Endothelial cell of umbilical vein (primary cell): ENCODE measurements around the gene HS3ST3A1. TPM values are rescaled to one million over a fixed set of nuclear protein-coding genes. Genes with fewer than 3 reads are reported as not detected.

Source experiments
- BruUV-seq: library from RNA; stranded (reverse); fragments of 400-500 nt; replicated peaks from 2 replicates; lab custom pipeline; 2021; lab: Mats Ljungman, UMichigan
- CTCF ChIA-PET: fragments of 300-600, 350-600 bp; sonication (Branson Sonifier 250); formaldehyde crosslinking; loops from one replicate; lab custom pipeline; 2021; ENCODE audit warnings: antibody characterized with exemption, inconsistent platforms; lab: Charles Lee
- POLR2A ChIA-PET: fragments of 300-600, 350-600 bp; sonication (Branson Sonifier 250); formaldehyde crosslinking; loops from one replicate; lab custom pipeline; 2021; ENCODE audit warnings: antibody characterized with exemption, inconsistent platforms; lab: Charles Lee
- DNase-seq: peaks from one replicate; pipeline ENCODE4 v3.0.0-alpha.2; 2011; ENCODE audit warnings: low read depth, low spot score
- FAIRE-seq: peaks from 2 replicates; lab custom pipeline; 2011; peaks lifted over from hg19 to GRCh38; lab: Jason Lieb, UNC
- H2AFZ ChIP-seq: 2 replicates; pipeline ENCODE4 v1.6.0; 2012; ENCODE audit warnings: low read depth, low read length, control low read depth, inconsistent platforms
- H3K27ac ChIP-seq: 2 replicates; pipeline ENCODE4 v1.5.1; 2011; ENCODE audit warnings: low read depth, mild to moderate bottlenecking, control low read depth, low read length, moderate library complexity; ENCODE audit not compliant: insufficient read depth
- H3K27me3 ChIP-seq, 2 experiments: 2 replicates each; pipeline versions ENCODE4 v1.6.0 to v1.6.1; 2011; ENCODE audit warnings: low read length in 2 of 2, mixed read lengths in 1 of 2; ENCODE audit not compliant: control insufficient read depth in 2 of 2, insufficient read depth in 2 of 2
- H3K36me3 ChIP-seq, 2 experiments: 2 replicates in 1 of 2; 3 replicates in 1 of 2; pipeline ENCODE4 v1.5.1; 2011; ENCODE audit warnings: low read length in 2 of 2, mild to moderate bottlenecking in 1 of 2, moderate library complexity in 1 of 2; ENCODE audit not compliant: control insufficient read depth in 2 of 2, insufficient read depth in 2 of 2; ENCODE audit errors: extremely low read depth in 1 of 2
- H3K4me1 ChIP-seq: 3 replicates; pipeline ENCODE4 v1.5.1; 2011; ENCODE audit warnings: mild to moderate bottlenecking, low read length; ENCODE audit not compliant: control insufficient read depth, insufficient read depth; ENCODE audit errors: extremely low read depth
- H3K4me2 ChIP-seq: 2 replicates; pipeline ENCODE4 v1.6.1; 2011; ENCODE audit warnings: low read length, control low read depth, mixed read lengths; ENCODE audit not compliant: insufficient read depth
- H3K4me3 ChIP-seq, 3 experiments: fragments of 200-600 bp in 1 of 3; sonication (generic), shearing (Covaris generic) in 1 of 3; replicated peaks in 1 of 3; 2 replicates each; pipeline ENCODE4 v1.5.1; 2011 to 2016; ENCODE audit warnings: control low read depth in 3 of 3, low read length in 3 of 3, mild to moderate bottlenecking in 2 of 3, inconsistent platforms in 1 of 3, low read depth in 1 of 3, moderate library complexity in 1 of 3; ENCODE audit not compliant: insufficient read depth in 1 of 3
- H3K79me2 ChIP-seq: 2 replicates; pipeline ENCODE4 v1.6.0; 2012; ENCODE audit warnings: low read length, inconsistent platforms; ENCODE audit not compliant: control insufficient read depth, insufficient read depth
- H3K9ac ChIP-seq: replicated peaks from 2 replicates; pipeline ENCODE3; 2011; ENCODE audit warnings: low read length, control low read depth; ENCODE audit not compliant: insufficient read depth; ENCODE audit errors: extremely low read depth
- H3K9me1 ChIP-seq: replicated peaks from 3 replicates; pipeline ENCODE4 v1.6.0; 2011; ENCODE audit warnings: mild to moderate bottlenecking, low read length; ENCODE audit not compliant: control insufficient read depth, insufficient read depth; ENCODE audit errors: extremely low read depth
- H3K9me3 ChIP-seq: replicated peaks from 2 replicates; pipeline ENCODE4 v1.5.1; 2012; ENCODE audit warnings: low read length, inconsistent platforms; ENCODE audit not compliant: control insufficient read depth, insufficient read depth
- H4K20me1 ChIP-seq: replicated peaks from 2 replicates; pipeline ENCODE3; 2011; ENCODE audit warnings: mild to moderate bottlenecking, low read length; ENCODE audit not compliant: control insufficient read depth, insufficient read depth; ENCODE audit errors: extremely low read depth
- CTCF ChIP-seq, 2 donors: IDR thresholded peaks; 1 replicate in 1 of 2; 2 replicates in 1 of 2; pipeline ENCODE4 v1.5.1; 2011; ENCODE audit warnings: low read length in 2 of 2, mild to moderate bottlenecking in 2 of 2, moderate library complexity in 2 of 2, control low read depth in 1 of 2, inconsistent platforms in 1 of 2, low read depth in 1 of 2; ENCODE audit not compliant: insufficient read depth in 1 of 2; ENCODE audit errors: extremely low read depth in 1 of 2
- EZH2 ChIP-seq: IDR thresholded peaks from 2 replicates; pipeline ENCODE4 v1.6.1; 2012; ENCODE audit warnings: borderline replicate concordance, low read depth, mild to moderate bottlenecking, moderate library complexity, low read length, inconsistent platforms; ENCODE audit not compliant: severe bottlenecking
- FOS ChIP-seq: IDR thresholded peaks from 2 replicates; pipeline ENCODE4 v1.6.1; 2011; ENCODE audit warnings: mild to moderate bottlenecking, low read length, moderate library complexity, borderline replicate concordance; ENCODE audit not compliant: insufficient read depth
- GATA2 ChIP-seq: IDR thresholded peaks from 2 replicates; pipeline ENCODE4 v1.7.0; 2011; ENCODE audit warnings: low read depth, mild to moderate bottlenecking, moderate library complexity, mixed read lengths, low read length; ENCODE audit not compliant: insufficient read length, insufficient read depth
- JUN ChIP-seq: IDR thresholded peaks from 2 replicates; pipeline ENCODE4 v1.6.1; 2011; ENCODE audit warnings: borderline replicate concordance, low read depth; ENCODE audit not compliant: insufficient read length, insufficient read depth
- MYC ChIP-seq: IDR thresholded peaks from one replicate; pipeline ENCODE4 v1.6.1; 2011; ENCODE audit warnings: mild to moderate bottlenecking, low read depth, low read length
- POLR2A ChIP-seq: IDR thresholded peaks from 2 replicates; pipeline ENCODE4 v1.6.1; 2012; ENCODE audit warnings: low read depth, mild to moderate bottlenecking, control low read depth, low read length
- POLR2AphosphoS5 ChIP-seq: IDR thresholded peaks from 2 replicates; pipeline ENCODE4 v1.6.1; 2012; ENCODE audit warnings: low read depth, mild to moderate bottlenecking, control low read depth, low read length, moderate library complexity; ENCODE audit not compliant: insufficient read depth
- dilution Hi-C: fragments of 300-500 bp; cut with MboI; formaldehyde crosslinking; loops from one replicate; pipeline ENCODE4 v1.15.0; 2019; ENCODE audit warnings: low sequenced_read_pairs; ENCODE audit not compliant: extremely low pct_ligation_motif_present
- intact Hi-C: fragments of 100-400 bp; cut with micrococcal nuclease; formaldehyde crosslinking; loops from one replicate; pipeline ENCODE4 v1.10.0; 2022
- polyA plus RNA-seq, 4 experiments: library from polyadenylated mRNA; depleted of rRNA in 3 of 4; stranded (reverse) in 3 of 4; unstranded in 1 of 4; fragments of >200 nt; gene quantifications; 2 replicates each; pipeline versions ENCODE4 v1.2.1 to v1.2.3, GENCODE V29; 2011 to 2012; ENCODE audit warnings: missing spikeins in 1 of 4
- total RNA-seq: library from RNA; stranded (reverse); gene quantifications from 2 replicates; pipeline ENCODE4 v1.2.3, GENCODE V29; 2021
- TF ChIP-seq, protein P1 (sequence below): IDR thresholded peaks from 2 replicates; pipeline ENCODE4 v1.6.1; 2011; ENCODE audit not compliant: insufficient read depth, insufficient read length

The HS3ST3A1 gene
- total and polyA plus RNA-seq, 2 donors (not counting 3 experiments of a cell fraction or from before 2014, with no cell fraction given): not detected

- no peaks in the 10 kb centered on the region for H3K79me2 ChIP-seq
- no peak overlapping the region for H2AFZ ChIP-seq
- no peaks in the 10 kb centered on the region for H3K9me1 ChIP-seq
- H3K4me3 ChIP-seq: no peak overlapping the region
- dilution Hi-C loops (no loop called here), intact Hi-C loops (no loop called here)
- POLR2A ChIA-PET: no interaction called here
- no peaks in the 10 kb centered on the region for H3K36me3 ChIP-seq
- no peak overlapping the region for H3K27ac ChIP-seq
- H3K9ac ChIP-seq: no peak overlapping the region
- TF ChIP-seq MYC (no peak), POLR2A (no peak), FOS (no peak), GATA2 (no peak), CTCF (IDR thresholded peaks at IDR 0.05; ENCODE audit: extremely low read depth in 1 of 2, insufficient read depth in 1 of 2, low read depth in 1 of 2, low read length in 2 of 2) (no peak), JUN (no peak), EZH2 (no peak), POLR2AphosphoS5 (no peak)
- TF ChIP-seq, protein P1, sequence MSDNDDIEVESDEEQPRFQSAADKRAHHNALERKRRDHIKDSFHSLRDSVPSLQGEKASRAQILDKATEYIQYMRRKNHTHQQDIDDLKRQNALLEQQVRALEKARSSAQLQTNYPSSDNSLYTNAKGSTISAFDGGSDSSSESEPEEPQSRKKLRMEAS: no peak
- no peaks in the 10 kb centered on the region for H3K9me3 ChIP-seq
- no TSS peak for BruUV-seq
- no peak overlapping the region for H3K4me2 ChIP-seq
- H3K27me3 ChIP-seq: no peaks in the 10 kb centered on the region
- DNase-seq: no peak
- no peaks in the 10 kb centered on the region for H4K20me1 ChIP-seq
- H3K4me1 ChIP-seq: no peaks in the 10 kb centered on the region
- FAIRE-seq: no peak
- CTCF ChIA-PET: no interaction called here
These were observed 40.0 kb downstream of the HS3ST3A1 start for GRCh38 chr17:13561606-13562270.
